ENCODE measurements around the gene TMEM97.

TMEM97 gene

GRCh38 chr17:28293994-28294393 lies 25.0 kb upstream of the TMEM97 start:
- no peak for DNase-seq
- TF ChIP-seq GATA1 (IDR thresholded peaks at IDR 0.05; ENCODE audit: low read depth, low read length) (no peak), POLR2A (IDR thresholded peaks at IDR 0.05; ENCODE audit: low read length) (no peak)

DNA sequence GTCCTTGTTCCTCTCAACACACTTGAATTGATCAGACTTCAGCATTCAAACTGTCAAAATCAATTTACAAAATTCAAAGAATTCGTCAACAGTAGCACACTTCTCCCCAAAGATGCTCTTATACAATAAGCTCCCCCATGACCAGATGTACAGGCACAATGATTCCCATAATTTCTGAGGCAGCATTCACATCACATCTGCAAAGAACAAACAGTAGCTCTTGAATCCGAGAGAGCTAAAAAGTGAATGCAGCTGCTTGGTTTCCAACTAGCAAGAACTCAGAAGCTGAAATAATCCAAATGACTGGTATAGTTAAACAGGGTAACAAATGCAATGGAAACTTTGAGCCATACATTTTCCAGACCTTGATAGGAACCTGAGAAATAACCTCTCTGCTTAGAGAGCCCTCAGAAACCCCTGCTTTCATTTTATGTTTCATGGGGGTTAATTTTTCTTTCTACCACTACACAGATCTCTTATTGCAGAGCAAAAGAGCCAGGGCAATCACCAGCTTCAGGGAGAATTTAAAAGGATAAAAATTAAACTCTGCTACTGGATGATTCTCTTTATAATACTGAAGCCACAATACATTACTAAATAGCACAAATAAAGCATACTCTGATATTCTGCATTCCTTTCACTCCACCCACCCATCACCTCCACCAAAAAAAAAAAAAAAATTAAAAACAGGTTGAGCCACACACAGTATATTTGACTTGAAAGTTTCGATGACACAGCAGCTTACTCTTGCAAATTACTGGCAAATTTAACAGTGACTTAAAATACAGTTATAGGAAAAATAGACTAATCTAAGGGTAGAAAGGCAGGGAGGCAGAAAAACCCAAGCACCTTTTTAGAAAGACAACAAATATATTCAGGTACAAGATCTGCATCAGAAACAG lies 23.1 kb upstream of the TMEM97 start:
- no peak for DNase-seq
- no peak for TF ChIP-seq GATA1 (IDR thresholded peaks at IDR 0.05; ENCODE audit: low read depth, low read length)
- TF ChIP-seq POLR2A (IDR thresholded peaks at IDR 0.05; ENCODE audit: low read length): no peak

GRCh38 chr17:28298449-28298848 lies 20.6 kb upstream of the TMEM97 start:
- DNase-seq: no peak
- TF ChIP-seq POLR2A (IDR thresholded peaks at IDR 0.05; ENCODE audit: low read length) (no peak), GATA1 (IDR thresholded peaks at IDR 0.05; ENCODE audit: low read depth, low read length) (no peak)

DNA sequence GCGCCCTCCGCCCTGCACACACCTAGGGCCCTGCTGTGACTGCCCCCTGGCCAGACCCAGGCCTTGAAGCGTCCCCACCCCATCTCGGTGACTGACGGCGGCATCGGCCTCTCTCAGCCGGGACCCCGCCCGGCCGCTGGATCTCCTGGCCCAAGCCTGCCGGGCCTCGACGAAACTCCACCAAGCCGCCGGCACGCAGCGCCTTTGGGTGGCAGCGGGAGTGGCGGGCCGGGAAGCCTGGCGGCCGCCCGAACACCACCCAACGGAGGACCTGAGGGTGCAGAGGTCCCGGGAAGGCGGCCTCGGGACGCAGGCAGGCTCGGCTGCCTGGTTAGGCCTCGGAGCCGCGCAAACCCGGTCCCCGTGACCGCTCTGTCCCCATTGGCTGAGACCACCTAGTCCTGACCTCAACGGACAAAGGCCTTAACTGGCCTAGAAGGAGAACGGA lies 12.0 kb upstream of the TMEM97 start:
- no peak for DNase-seq
- no peak for TF ChIP-seq GATA1 (IDR thresholded peaks at IDR 0.05; ENCODE audit: low read depth, low read length)
- TF ChIP-seq POLR2A (IDR thresholded peaks at IDR 0.05; ENCODE audit: low read length): no peak

- DNase-seq: no peak
- no peak for TF ChIP-seq GATA1 (IDR thresholded peaks at IDR 0.05; ENCODE audit: low read depth, low read length)
- TF ChIP-seq POLR2A (IDR thresholded peaks at IDR 0.05; ENCODE audit: low read length): no peak
Observed at GRCh38 chr17:28313841-28314240, 5.2 kb upstream of the TMEM97 start.

- DNase-seq: no peak
- TF ChIP-seq GATA1 (IDR thresholded peaks at IDR 0.05; ENCODE audit: low read depth, low read length) (no peak), POLR2A (IDR thresholded peaks at IDR 0.05; ENCODE audit: low read length) (no peak)
Observed at GRCh38 chr17:28315846-28316705, 2.9 kb upstream of the TMEM97 start.

DNA sequence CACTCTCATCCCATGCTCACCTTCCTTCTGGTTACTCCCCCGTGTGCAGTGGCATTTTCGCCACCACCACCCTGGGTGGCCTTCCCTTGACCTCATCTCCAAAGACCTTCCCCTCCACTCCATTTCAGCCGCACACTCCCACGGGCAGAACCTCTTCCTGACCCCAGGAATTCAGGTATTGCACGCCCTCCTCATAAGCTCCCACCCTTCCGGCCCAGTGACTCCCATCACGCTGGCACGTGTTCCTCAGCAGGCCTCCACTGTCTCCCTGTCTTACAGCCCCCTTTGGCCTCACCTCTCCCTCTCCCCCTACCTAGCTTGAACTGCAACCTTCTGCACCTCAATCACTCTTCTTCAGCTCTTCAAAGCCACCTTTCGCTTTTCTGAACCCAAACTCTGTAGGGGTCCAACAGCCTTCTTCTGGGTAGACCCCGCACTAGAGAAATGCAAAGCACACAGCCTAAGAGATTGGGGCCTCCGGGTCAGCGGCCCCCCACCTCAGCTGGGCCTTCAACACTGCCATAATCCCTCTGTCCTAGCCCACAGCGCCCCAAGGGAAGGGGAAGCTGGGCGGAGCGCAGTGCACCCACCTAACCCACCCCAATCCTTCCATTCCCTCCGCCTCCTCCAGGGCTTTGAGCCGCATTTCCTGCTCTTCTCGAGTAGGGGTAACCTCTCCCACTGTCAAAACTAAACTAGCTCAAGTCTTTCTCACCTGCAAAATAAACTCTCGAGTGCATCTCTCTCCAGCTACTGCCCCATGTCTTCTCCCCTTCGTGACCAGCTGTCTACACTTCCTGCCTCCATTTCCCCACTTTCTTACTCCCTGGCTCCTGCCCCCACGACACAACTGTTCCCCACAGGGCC lies 1.7 kb upstream of the TMEM97 start:
- TF ChIP-seq POLR2A (IDR thresholded peaks at IDR 0.05; ENCODE audit: low read length): no peak
- TF ChIP-seq GATA1 (IDR thresholded peaks at IDR 0.05; ENCODE audit: low read depth, low read length): no peak
- no peak for DNase-seq

DNA sequence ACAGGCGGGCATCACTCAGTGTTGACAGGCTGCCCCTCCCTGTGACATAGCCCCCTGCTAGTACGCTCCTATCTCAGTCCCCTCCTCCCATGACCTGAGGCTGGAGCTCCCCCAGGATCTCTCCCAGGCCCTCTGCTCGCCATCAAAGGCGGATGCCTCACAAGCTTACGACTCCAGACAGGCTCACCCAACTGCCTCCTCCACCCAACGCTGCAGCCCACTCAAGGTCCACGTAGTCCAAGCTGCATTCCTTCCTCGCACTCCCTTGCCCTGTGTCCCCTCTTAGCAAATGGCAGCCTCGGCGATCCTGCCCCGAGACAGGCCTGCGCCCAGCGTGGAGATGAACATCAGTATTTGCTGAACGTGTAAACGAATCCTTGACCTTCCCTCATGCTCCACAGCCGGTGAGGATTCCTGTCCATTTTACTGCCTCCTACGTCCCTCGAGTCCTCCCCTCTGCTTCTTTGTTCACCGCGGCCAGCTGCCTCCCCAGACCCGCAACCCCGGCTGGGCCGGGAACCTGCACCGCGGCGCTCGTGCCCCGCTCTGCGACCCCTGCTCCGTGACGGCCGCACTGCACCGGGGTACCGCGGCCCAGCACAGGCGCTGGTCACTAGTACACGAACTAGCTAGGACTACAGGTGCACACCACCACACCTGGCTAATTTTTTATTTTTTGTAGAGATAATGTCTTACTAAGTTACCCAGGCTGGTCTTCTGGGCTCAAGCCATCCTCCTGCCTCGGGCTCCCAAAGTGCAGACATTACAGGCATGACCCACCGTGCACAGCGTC lies 838 bp upstream of the TMEM97 start:
- TF ChIP-seq GATA1 (IDR thresholded peaks at IDR 0.05; ENCODE audit: low read depth, low read length) (no peak), POLR2A (IDR thresholded peaks at IDR 0.05; ENCODE audit: low read length) (no peak)
- DNase-seq: peak; percentile 48 to 61

DNA sequence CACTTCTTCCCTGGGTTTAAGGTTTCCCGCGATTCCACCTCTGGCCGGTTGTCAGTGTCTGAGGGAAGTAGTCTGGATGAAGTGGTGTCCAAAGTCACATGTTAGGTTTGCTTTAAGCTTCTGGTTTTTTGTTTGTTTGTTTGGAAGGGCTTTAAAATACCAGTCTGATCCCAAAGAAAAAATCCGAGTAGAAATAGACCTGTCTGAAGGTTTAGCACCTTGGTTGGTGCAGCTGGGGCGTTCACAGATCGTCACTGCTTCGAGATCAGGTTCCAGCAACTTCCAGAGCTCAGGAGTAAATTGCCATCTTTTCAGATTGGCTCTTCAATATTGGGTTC lies 567 bp downstream of the TMEM97 start:
- no peak for TF ChIP-seq GATA1 (IDR thresholded peaks at IDR 0.05; ENCODE audit: low read depth, low read length)

DNA sequence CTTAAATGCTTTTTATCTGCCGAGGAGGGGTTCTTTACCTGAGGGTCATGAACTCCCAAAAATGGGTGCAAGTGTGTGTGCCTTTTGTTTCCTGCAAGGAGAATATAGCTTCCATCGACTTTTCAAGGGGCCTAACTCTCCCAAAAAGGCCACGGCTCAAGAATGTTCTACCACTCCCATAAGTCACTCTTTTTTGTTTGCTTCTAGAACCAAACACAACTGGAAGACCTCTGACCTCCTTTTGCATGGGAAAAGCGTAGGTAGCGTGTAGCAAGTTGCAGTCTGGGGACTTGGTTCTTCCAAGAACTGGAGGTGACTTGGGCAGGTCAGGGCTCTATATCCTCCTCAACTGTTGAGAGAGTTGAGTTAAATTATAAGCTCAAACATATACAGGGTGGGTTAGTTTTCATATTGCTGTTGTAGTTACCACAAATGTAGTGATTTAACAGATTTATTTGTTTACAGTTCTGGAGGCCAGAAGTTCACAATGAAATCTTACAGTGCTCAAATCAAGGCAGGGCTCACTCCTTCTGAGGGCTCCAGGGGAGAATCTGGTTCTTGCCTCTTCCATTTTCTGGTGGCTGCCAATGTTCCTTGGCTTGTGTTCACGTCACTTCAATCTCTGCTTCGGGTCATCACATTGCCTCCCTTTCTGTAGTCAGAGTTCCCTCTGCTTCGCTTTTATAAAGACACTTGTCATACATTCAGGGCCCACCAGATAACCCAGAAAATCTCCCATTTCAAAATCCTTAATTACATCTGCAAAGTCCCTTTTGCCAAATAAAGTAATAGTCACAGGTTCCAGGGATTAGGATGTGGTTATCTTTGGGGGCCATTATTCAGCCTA lies 1.4 kb downstream of the TMEM97 start:
- DNase-seq: no peak

More for the DNA sequence above, 567 bp downstream of the TMEM97 start:
- no peak for DNase-seq

GRCh38 chr17:28324267-28324745 lies 5.3 kb downstream of the TMEM97 start:
- DNase-seq: no peak
- TF ChIP-seq GATA1 (IDR thresholded peaks at IDR 0.05; ENCODE audit: low read depth, low read length): no peak
- TF ChIP-seq POLR2A (IDR thresholded peaks at IDR 0.05; ENCODE audit: low read length): no peak

More for the DNA sequence above, 1.4 kb downstream of the TMEM97 start:
- no peak for TF ChIP-seq POLR2A (IDR thresholded peaks at IDR 0.05; ENCODE audit: low read length)
- TF ChIP-seq GATA1 (IDR thresholded peaks at IDR 0.05; ENCODE audit: low read depth, low read length): no peak

DNA sequence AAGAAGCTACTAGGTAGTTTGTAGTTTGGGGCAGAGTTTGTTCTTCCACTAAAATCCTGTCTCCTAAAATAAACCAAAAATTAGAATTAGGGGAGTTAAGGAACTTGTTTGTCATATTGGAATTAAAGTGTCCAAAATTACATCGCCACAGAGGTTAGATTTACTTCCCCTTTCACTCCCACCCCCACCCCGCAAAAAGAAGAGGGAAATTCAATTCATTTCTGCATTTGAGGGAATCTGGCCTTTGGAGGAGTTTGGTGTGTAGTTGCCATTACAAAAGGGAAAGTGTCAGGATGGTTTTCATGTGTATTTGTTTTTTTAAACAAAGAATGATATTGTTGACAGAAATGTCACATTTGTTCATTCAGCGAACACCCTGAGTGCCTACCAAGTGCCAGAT lies 5.8 kb downstream of the TMEM97 start:
- no peak for TF ChIP-seq POLR2A (IDR thresholded peaks at IDR 0.05; ENCODE audit: low read length)
- no peak for TF ChIP-seq GATA1 (IDR thresholded peaks at IDR 0.05; ENCODE audit: low read depth, low read length)
- DNase-seq: no peak

Data from erythroblast (primary cell).